Trophoblast cell (in vitro differentiated cells and primary cell): ENCODE measurements around the gene KLF7.
A peak's percentile ranks its signal among the peaks of the same experiment; 100 is the strongest.

Experiments used
- DNase-seq, 2 donors: peaks; one replicate each; pipeline ENCODE4 v3.0.0-alpha.2; 2016
- H2AFZ ChIP-seq: 2 replicates; pipeline ENCODE4 v1.6.1; 2013; ENCODE audit warnings: low read length, moderate library complexity, mild to moderate bottlenecking; ENCODE audit not compliant: insufficient read depth, poor library complexity
- H2AK5ac ChIP-seq: 2 replicates; pipeline ENCODE4 v1.6.1; 2013; ENCODE audit warnings: mild to moderate bottlenecking, low read length
- H2BK120ac ChIP-seq: 2 replicates; pipeline ENCODE4 v1.6.1; 2013; ENCODE audit warnings: low read length, mild to moderate bottlenecking, moderate library complexity; ENCODE audit not compliant: insufficient read depth, poor library complexity
- H2BK12ac ChIP-seq: 2 replicates; pipeline ENCODE4 v1.6.1; 2013; ENCODE audit warnings: mild to moderate bottlenecking, low read length, moderate library complexity
- H2BK5ac ChIP-seq: 2 replicates; pipeline ENCODE4 v1.6.1; 2013; ENCODE audit warnings: low read length, low read depth, moderate library complexity, mild to moderate bottlenecking; ENCODE audit not compliant: poor library complexity
- H3K14ac ChIP-seq: 2 replicates; pipeline ENCODE4 v1.6.1; 2013; ENCODE audit warnings: mild to moderate bottlenecking, low read length
- H3K18ac ChIP-seq: 2 replicates; pipeline ENCODE4 v1.6.1; 2013; ENCODE audit warnings: mild to moderate bottlenecking, low read length
- H3K23ac ChIP-seq: 2 replicates; pipeline ENCODE4 v1.6.1; 2013; ENCODE audit warnings: low read length
- H3K27ac ChIP-seq: 2 replicates; pipeline ENCODE4 v1.5.1; 2013; ENCODE audit warnings: low read depth, mild to moderate bottlenecking, inconsistent platforms, low read length, moderate library complexity
- H3K27me3 ChIP-seq: 2 replicates; pipeline ENCODE4 v1.6.1; 2013; ENCODE audit warnings: inconsistent platforms, mild to moderate bottlenecking, low read length, moderate library complexity; ENCODE audit not compliant: insufficient read depth
- H3K36me3 ChIP-seq, 2 experiments: 1 replicate in 1 of 2; 2 replicates in 1 of 2; pipeline ENCODE4 v1.6.1; 2013; ENCODE audit warnings: low read length in 2 of 2, mild to moderate bottlenecking in 2 of 2, moderate library complexity in 1 of 2; ENCODE audit not compliant: insufficient read depth in 2 of 2, control insufficient read depth in 1 of 2
- H3K4ac ChIP-seq: 2 replicates; pipeline ENCODE4 v1.6.1; 2013; ENCODE audit warnings: low read depth, mild to moderate bottlenecking, low read length, moderate library complexity
- H3K4me1 ChIP-seq, 2 experiments: 1 replicate in 1 of 2; 2 replicates in 1 of 2; pipeline ENCODE4 v1.6.1; 2013; ENCODE audit warnings: low read length in 2 of 2, mild to moderate bottlenecking in 2 of 2, moderate library complexity in 1 of 2; ENCODE audit not compliant: insufficient read depth in 2 of 2, control insufficient read depth in 1 of 2
- H3K4me2 ChIP-seq: 2 replicates; pipeline ENCODE4 v1.6.1; 2013; ENCODE audit warnings: inconsistent platforms, mild to moderate bottlenecking, low read length, moderate library complexity
- H3K4me3 ChIP-seq: 2 replicates; pipeline ENCODE4 v1.5.1; 2013; ENCODE audit warnings: mild to moderate bottlenecking, low read depth, low read length, inconsistent platforms
- H3K79me1 ChIP-seq: one replicate; pipeline ENCODE4 v1.6.1; 2013; ENCODE audit warnings: low read length
- H3K79me2 ChIP-seq: 2 replicates; pipeline ENCODE4 v1.6.1; 2013; ENCODE audit warnings: low read length, mild to moderate bottlenecking; ENCODE audit not compliant: control insufficient read depth, insufficient read depth, poor library complexity
- H3K9ac ChIP-seq: 2 replicates; pipeline ENCODE4 v1.6.1; 2013; ENCODE audit warnings: mild to moderate bottlenecking, low read length
- H3K9me3 ChIP-seq: 2 replicates; pipeline ENCODE4 v1.6.1; 2013; ENCODE audit warnings: low read depth, mild to moderate bottlenecking, control low read depth, inconsistent platforms, low read length; ENCODE audit not compliant: insufficient read depth
- H4K12ac ChIP-seq: 2 replicates; pipeline ENCODE4 v1.6.1; 2013; ENCODE audit warnings: low read depth, mild to moderate bottlenecking, low read length, moderate library complexity
- H4K8ac ChIP-seq: 2 replicates; pipeline ENCODE4 v1.6.1; 2013; ENCODE audit warnings: low read depth, mild to moderate bottlenecking, low read length, moderate library complexity
- H4K91ac ChIP-seq: one replicate; pipeline ENCODE4 v1.6.1; 2013; ENCODE audit warnings: low read depth, mild to moderate bottlenecking, low read length, moderate library complexity
- WGBS: extraction: QIAGEN DNeasy Blood & Tissue Kit; methylation state at CpG from one replicate; pipeline ENCODE4 v1.1.7; 2013; ENCODE audit warnings: missing lambda C conversion rate; ENCODE audit not compliant: insufficient read length, insufficient coverage; ENCODE audit errors: extremely low coverage; 5-methylcytosine and 5-hydroxymethylcytosine counted together

Gene KLF7

GRCh38 chr2:207156451-207157161, 9.1 kb downstream of the KLF7 start:
- H2BK120ac ChIP-seq: no peak overlapping the region
- no peak overlapping the region for H3K18ac ChIP-seq
- no peaks in the 10 kb centered on the region for H3K27me3 ChIP-seq
- H3K9ac ChIP-seq: no peak overlapping the region
- no peak overlapping the region for H3K14ac ChIP-seq
- H4K8ac ChIP-seq: no peak overlapping the region
- no peak overlapping the region for H3K27ac ChIP-seq
- no peaks in the 10 kb centered on the region for H3K36me3 ChIP-seq
- no peak overlapping the region for H2BK5ac ChIP-seq
- no peak overlapping the region for H2BK12ac ChIP-seq
- H3K9me3 ChIP-seq: no peaks in the 10 kb centered on the region
- no peak overlapping the region for H2AFZ ChIP-seq
- no CpG with 5 or more reads among the region's 5 CpGs for WGBS
- no peak overlapping the region for H2AK5ac ChIP-seq
- H3K79me1 ChIP-seq: no peaks in the 10 kb centered on the region
- H3K4me3 ChIP-seq: no peak overlapping the region
- H3K4me2 ChIP-seq: no peak overlapping the region
- H3K4ac ChIP-seq: peak overlapping the region; percentile 75
- no peak overlapping the region for H3K23ac ChIP-seq
- no peak overlapping the region for H4K12ac ChIP-seq
- no peak overlapping the region for H4K91ac ChIP-seq
- no peaks in the 10 kb centered on the region for H3K79me2 ChIP-seq
- peaks cover 2 to 22% of the 10 kb centered on the region in 2 experiments for H3K4me1 ChIP-seq
- DNase-seq: no peak

- Histone ChIP-seq H3K4me2 (no peak overlapping the region), H2BK12ac (no peak overlapping the region), H2BK120ac (no peak overlapping the region), H3K14ac (no peak overlapping the region), H4K91ac (no peak overlapping the region), H3K79me1 (no peaks in the 10 kb centered on the region), H3K18ac (no peak overlapping the region), H4K8ac (no peak overlapping the region), H3K27ac (no peak overlapping the region), H3K4ac (peak overlapping the region; percentile 75), H3K79me2 (no peaks in the 10 kb centered on the region), H3K27me3 (no peaks in the 10 kb centered on the region), H3K9ac (no peak overlapping the region), H4K12ac (no peak overlapping the region), H3K4me1 (peaks cover 2 to 23% of the 10 kb centered on the region in 2 experiments), H3K36me3 (no peaks in the 10 kb centered on the region), H2AFZ (no peak overlapping the region), H2AK5ac (no peak overlapping the region), H2BK5ac (no peak overlapping the region), H3K9me3 (no peaks in the 10 kb centered on the region), H3K23ac (no peak overlapping the region), H3K4me3 (no peak overlapping the region)
- no peak for DNase-seq
- no CpG with 5 or more reads among the region's 11 CpGs for WGBS
Measured at GRCh38 chr2:207155516-207156444, 10.0 kb downstream of the KLF7 start.

GRCh38 chr2:207154556-207155510, 10.9 kb downstream of the KLF7 start:
- Histone ChIP-seq H2BK5ac (no peak overlapping the region), H2AK5ac (no peak overlapping the region), H3K36me3 (no peaks in the 10 kb centered on the region), H3K79me2 (no peaks in the 10 kb centered on the region), H3K4ac (no peak overlapping the region), H2BK12ac (peak overlapping the region; percentile 11), H3K9me3 (no peaks in the 10 kb centered on the region), H2AFZ (no peak overlapping the region), H3K14ac (no peak overlapping the region), H4K12ac (no peak overlapping the region), H3K79me1 (no peaks in the 10 kb centered on the region), H3K18ac (no peak overlapping the region), H3K4me2 (peak overlapping the region; percentile 21), H3K23ac (no peak overlapping the region), H3K27me3 (no peaks in the 10 kb centered on the region), H4K8ac (no peak overlapping the region), H3K9ac (no peak overlapping the region), H4K91ac (no peak overlapping the region), H3K4me1 (peaks cover 2 to 21% of the 10 kb centered on the region in 2 experiments), H2BK120ac (no peak overlapping the region), H3K4me3 (no peak overlapping the region), H3K27ac (peak overlapping the region; percentile 3)
- WGBS: no CpG with 5 or more reads among the region's 4 CpGs
- DNase-seq: no peak
